Chondrocyte (in vitro differentiated cells): ENCODE results near the gene SLC6A19. TPM values are rescaled to one million over a fixed set of nuclear protein-coding genes. Genes with fewer than 3 reads are reported as not detected.

Source experiments
- DNase-seq: peaks from one replicate; pipeline ENCODE4 v3.0.0; 2021; ENCODE audit warnings: mixed read lengths, low spot score
- H3K27ac Mint-ChIP-seq: one replicate; pipeline ENCODE4 v1.8.0; 2021; ENCODE audit warnings: mild to moderate bottlenecking, moderate library complexity, mixed read lengths; ENCODE audit not compliant: unreplicated experiment
- H3K27me3 Mint-ChIP-seq: 2 replicates; pipeline ENCODE4 v1.8.0; 2021; ENCODE audit warnings: low read depth, mixed read lengths
- H3K36me3 Mint-ChIP-seq: 2 replicates; pipeline ENCODE4 v1.8.0; 2021; ENCODE audit warnings: low read depth, mixed read lengths
- H3K4me1 Mint-ChIP-seq: 2 replicates; pipeline ENCODE4 v1.8.0; 2021; ENCODE audit warnings: low read depth, mild to moderate bottlenecking, mixed read lengths
- H3K4me3 Mint-ChIP-seq: one replicate; pipeline ENCODE4 v1.8.0; 2021; ENCODE audit warnings: mild to moderate bottlenecking, moderate library complexity, mixed read lengths; ENCODE audit not compliant: unreplicated experiment
- H3K9me3 Mint-ChIP-seq: 2 replicates; pipeline ENCODE4 v1.8.0; 2021; ENCODE audit warnings: low read depth, mixed read lengths
- CTCF ChIP-seq: fragments of 200-600 bp; sonication (generic); IDR thresholded peaks from 2 replicates; pipeline ENCODE4 v1.5.0; 2021; ENCODE audit warnings: antibody characterized with exemption, mild to moderate bottlenecking, moderate library complexity
- total RNA-seq: library from RNA; stranded (reverse); gene quantifications from 3 replicates; pipeline ENCODE4 v1.2.1, GENCODE V29; 2021

The SLC6A19 gene
- total RNA-seq, 1 donor from 2014 or later: not detected

- Mint-ChIP-seq H3K36me3 (no peaks in the 10 kb centered on the region), H3K4me1 (no peaks in the 10 kb centered on the region), H3K4me3 (no peak overlapping the region), H3K27ac (no peak overlapping the region), H3K27me3 (peaks cover 23% of the 10 kb centered on the region), H3K9me3 (no peaks in the 10 kb centered on the region)
- DNase-seq: no peak
- TF ChIP-seq CTCF: no peak
These were observed 44.6 kb downstream of the SLC6A19 start for GRCh38 chr5:1245905-1246576.

GRCh38 chr5:1246711-1247431 lies 45.5 kb downstream of the SLC6A19 start:
- H3K9me3 Mint-ChIP-seq: no peaks in the 10 kb centered on the region
- H3K4me1 Mint-ChIP-seq: no peaks in the 10 kb centered on the region
- DNase-seq: no peak
- no peak for TF ChIP-seq CTCF
- H3K4me3 Mint-ChIP-seq: no peak overlapping the region
- no peaks in the 10 kb centered on the region for H3K36me3 Mint-ChIP-seq
- peaks cover 16% of the 10 kb centered on the region for H3K27me3 Mint-ChIP-seq
- H3K27ac Mint-ChIP-seq: no peak overlapping the region

GRCh38 chr5:1247811-1248210 lies 46.4 kb downstream of the SLC6A19 start:
- TF ChIP-seq CTCF: no peak
- Mint-ChIP-seq H3K4me3 (no peak overlapping the region), H3K36me3 (no peaks in the 10 kb centered on the region), H3K4me1 (no peaks in the 10 kb centered on the region), H3K27ac (no peak overlapping the region), H3K27me3 (peaks cover 19% of the 10 kb centered on the region), H3K9me3 (no peaks in the 10 kb centered on the region)
- DNase-seq: no peak

- H3K27me3 Mint-ChIP-seq: peaks cover 20% of the 10 kb centered on the region
- no peaks in the 10 kb centered on the region for H3K9me3 Mint-ChIP-seq
- H3K4me1 Mint-ChIP-seq: no peaks in the 10 kb centered on the region
- H3K4me3 Mint-ChIP-seq: no peak overlapping the region
- no peak overlapping the region for H3K27ac Mint-ChIP-seq
- H3K36me3 Mint-ChIP-seq: no peaks in the 10 kb centered on the region
- TF ChIP-seq CTCF: no peak
- no peak for DNase-seq
These were observed 48.2 kb downstream of the SLC6A19 start for GRCh38 chr5:1249366-1250280.
